Right renal pelvis (tissue), 4 donors: ENCODE measurements around the gene CPA5. TPM values are rescaled to one million over a fixed set of nuclear protein-coding genes. Genes with fewer than 3 reads are reported as not detected.

ENCODE experiments used
- DNase-seq, 4 donors: peaks; one replicate each; pipeline ENCODE4 v3.0.0-alpha.2; 2013; ENCODE audit warnings: low read depth in 4 of 4, low spot score in 3 of 4, missing footprints in 1 of 4
- polyA plus RNA-seq, 4 donors: library from polyadenylated mRNA; unstranded; fragments of 120-200 nt; gene quantifications; one replicate each; pipeline ENCODE4 v1.2.1, GENCODE V29; 2013; ENCODE audit not compliant: insufficient read length in 4 of 4

The CPA5 gene
- polyA plus RNA-seq, 4 donors = 0.08 to 0.31 TPM; not detected in 2

DNA sequence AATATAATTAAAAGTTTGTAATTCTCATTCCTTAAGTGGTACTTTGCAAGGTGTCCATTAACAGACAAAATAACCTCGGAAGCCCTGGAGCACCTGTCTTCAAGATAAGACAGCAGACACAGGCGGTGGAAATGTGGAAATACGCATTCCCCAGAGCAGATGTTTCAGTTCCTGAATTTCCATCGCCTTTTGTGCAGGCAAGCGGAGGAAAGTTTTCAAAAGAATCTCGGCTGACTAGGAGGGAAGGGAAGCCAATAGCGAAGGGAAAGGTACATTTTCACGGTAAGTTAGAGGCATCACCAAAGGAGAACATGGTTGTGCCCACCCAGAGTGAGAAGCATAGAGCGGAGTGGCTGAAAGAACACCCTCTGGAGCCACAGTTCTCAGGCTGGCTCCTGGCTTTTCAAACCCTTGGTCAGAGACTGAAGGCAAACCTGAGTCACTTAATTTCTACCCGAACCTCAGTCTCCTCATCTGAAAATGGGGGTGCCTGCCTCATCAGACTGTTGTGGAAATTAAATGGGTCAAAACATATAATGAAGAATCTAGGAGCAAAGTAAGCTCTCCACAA, 49.3 kb downstream of the CPA5 start:
- no peak for DNase-seq

DNA sequence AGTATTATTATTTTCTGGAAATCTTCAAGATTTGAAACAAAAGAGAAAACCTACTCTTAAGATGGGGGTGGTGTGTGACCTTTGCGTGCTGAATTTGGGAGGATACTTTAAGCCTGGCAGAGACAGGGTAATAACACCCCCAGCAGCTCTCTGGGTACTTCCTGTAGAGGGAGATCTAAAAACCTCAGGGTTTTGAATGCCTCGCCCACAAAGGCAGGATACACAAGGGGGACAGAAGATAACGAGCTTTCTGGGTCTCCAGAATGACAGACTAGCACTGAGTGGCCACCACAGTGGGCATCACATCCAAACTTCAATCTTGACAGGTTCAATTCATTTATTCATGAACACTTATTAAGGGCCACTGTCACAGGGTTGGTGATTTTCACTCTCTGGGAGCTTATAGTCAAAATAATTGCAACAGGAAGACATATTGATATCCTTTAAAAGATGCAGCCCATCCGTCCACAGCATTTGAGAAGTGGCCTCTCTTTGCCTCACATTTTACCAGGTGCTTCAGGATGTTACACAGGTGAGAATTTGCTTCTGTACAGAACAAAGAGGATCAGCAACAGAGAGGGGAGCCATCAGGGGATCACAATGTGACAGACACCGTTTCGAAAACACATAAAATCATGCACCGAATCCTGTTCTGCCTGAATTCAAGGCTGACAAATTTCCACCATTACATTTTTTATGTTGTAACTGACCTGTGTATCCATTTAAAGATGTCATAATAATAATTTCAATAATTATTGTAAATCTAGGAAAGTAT, 50.0 kb downstream of the CPA5 start:
- no peak for DNase-seq

DNA sequence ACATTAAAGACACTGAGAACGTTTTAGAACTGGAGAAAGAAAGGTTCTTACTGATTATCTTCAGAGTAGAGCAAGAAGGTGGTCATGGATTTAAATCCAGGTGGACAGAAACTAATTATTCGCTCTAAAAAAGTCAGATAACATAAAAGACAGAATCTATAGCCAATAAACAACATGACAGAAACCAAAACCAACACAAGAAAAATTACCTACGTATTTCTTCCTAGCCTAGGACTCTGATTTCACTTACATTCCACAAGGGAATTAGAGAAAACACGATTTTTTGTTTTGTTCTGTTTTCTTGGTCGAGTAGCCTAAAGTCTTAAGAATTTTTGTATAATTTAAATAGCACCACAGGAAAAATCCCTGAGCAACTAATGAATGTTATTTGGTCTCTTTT, 50.8 kb downstream of the CPA5 start:
- no peak for DNase-seq

DNA sequence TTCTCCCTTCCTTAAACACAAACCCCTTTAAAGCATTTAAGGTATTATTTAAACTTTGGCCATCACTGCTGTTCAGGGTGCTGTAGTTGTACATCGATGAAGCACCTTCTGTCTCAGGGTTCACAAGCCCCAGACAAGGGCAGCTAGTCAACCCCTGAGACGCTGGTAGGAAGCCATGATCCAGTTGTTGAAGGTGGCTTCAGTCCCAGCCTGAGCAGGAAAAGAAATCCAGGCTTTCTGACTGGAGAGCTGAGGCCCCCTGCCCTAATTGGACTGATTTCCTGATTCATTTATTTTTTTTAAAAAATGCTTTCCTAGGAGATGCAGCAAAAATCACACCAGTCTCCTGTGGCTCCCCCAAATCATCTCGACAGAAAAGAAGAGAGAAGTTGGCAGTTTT, 51.5 kb downstream of the CPA5 start:
- DNase-seq = no peak

DNA sequence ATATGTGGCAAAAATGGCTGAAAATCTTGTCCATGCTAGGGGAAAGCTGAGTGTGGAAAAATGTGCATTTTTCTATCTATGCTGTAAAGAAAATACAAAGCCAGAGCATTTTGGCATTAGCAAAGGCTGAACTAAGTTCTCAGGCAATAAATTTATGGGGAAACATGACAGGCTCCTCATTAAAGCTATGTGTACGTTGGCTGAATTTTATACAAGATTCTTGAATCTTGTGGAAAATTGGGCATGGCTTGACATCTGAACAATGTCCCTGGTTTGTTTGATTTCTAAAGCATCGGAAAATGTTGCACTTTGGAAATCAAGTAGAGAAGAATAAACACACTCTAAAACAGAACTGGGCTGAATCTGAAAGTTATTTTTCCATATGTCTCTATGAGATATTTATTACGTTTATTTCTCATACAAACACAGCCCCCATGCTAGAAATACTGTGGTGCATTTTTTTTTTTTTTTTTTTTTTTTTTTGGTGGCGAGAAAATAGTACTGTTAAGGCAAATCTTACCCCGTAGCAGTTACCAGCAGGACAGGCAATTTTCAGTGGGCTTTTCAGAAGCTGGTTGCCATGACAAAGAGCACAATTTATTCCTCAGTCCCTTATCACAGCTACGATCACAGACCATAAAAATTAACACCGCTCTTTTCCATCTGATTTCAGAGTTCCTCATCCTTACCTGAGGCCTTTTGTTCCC, 52.6 kb downstream of the CPA5 start:
- DNase-seq = no peak

- no peak for DNase-seq
Measured at GRCh38 chr7:130397758-130398073, 53.1 kb downstream of the CPA5 start.

DNA sequence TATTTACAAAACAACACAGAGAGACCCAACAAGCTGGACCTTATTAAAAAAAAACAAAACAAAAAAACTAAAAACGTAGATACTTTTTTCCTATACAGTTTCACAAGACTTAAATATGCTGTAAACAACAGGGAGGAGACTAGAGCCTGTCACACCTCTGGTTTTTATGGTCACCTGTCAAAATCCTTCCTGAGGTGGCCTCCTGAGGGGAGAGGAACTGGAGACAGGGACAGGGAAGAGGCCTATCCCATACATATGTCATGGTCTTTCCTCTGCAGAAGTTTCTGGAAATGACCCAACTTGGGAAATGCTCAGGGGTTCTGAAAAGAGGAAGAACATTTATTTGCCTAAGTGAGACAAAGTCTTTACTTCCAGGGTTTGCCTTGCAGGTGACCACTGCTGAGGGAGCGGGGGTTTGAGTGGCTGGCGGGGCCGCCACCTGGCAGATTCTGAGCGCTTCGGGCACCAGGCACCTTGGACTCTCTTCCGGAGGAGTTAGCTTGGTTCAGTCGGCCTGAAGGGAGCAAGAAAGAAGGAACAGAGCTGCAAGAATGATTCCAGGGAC, 54.0 kb downstream of the CPA5 start:
- no peak for DNase-seq

- DNase-seq = no peak
Measured at GRCh38 chr7:130400120-130400572, 55.5 kb downstream of the CPA5 start.

GRCh38 chr7:130401101-130401500, 56.5 kb downstream of the CPA5 start:
- DNase-seq = no peak

DNA sequence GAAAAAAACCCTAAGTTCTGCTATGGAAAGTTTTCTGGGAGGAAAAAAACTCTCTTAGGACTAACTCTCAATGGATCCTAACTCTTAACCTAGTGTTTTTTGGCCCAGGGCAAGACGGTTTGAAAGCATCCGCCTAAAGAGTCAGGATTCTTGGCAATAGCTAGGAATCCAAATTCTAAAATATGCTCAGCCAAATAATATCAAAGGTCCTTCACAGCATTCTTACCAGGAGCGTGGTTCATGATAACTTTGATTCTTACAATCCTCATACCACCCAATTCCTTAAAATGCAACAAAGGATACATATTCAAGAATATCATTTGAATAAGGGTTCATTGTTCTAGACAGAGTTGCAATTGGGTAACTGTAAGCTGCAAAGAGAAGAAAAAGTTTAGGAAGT, 57.0 kb downstream of the CPA5 start:
- no peak for DNase-seq

DNA sequence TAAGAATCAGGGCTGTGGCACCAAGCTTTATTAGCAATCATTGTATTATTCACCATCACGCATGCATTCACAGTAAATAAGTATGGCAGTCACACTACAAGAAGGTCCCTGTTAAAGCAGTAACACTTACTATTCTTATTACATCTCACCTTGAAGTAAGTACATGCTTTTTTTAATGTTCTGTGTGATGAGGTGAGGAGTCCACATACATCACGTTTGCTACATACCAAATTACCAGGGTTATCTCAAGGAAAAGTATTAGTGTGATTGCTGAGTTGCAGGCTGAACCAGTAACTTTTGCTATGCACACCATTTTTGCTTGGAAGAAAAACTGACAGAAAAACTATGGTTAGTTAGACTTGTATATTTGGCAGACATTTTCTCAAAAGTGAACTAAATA, 60.4 kb downstream of the CPA5 start:
- no peak for DNase-seq

DNA sequence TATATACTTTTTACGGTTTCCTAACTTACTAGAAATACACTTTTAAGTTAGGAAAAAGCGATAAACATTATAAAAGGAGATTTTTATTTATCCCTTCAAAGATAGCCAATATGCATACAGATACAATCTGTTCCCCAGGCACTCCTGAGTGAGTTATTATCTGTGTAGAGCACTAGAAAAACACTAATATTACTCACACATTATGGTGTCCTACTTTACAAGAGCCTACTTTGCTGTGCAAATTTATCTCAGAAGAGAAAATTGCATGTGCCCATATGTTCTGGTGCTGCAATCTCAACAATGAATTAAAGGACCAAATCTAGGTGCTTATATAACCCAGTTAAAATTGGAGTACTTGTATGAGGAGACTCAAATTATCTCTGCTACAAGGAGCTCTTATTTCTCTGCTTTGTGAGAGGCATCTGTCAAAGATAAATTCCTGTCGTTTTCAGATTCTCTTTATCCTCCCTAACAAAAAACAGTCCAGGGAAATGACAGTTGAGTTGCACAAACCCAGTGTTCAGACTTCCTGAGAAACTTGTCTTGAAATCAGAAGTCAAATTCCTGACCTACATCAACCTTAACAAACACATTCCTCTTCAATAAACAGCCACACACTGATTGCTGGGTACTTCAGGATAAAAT, 64.6 kb downstream of the CPA5 start:
- DNase-seq = no peak

DNA sequence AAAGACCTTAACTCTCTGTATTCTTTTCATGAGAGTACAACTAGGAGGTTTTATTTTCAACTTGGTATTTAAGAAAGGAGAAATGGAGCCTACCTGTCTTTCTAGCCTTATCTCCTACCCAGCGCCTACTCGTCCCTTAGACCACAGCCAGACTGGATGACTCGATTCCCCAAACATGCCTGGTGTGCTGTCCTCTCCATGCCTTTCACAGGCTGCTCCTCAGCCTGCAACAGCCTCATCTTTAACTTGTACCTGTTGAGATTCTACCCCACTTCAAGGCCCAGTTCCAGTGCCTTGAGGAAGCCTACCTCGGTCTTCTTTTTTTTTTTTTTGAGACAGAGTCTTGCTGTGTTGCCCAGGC, 65.1 kb downstream of the CPA5 start:
- DNase-seq = no peak

DNA sequence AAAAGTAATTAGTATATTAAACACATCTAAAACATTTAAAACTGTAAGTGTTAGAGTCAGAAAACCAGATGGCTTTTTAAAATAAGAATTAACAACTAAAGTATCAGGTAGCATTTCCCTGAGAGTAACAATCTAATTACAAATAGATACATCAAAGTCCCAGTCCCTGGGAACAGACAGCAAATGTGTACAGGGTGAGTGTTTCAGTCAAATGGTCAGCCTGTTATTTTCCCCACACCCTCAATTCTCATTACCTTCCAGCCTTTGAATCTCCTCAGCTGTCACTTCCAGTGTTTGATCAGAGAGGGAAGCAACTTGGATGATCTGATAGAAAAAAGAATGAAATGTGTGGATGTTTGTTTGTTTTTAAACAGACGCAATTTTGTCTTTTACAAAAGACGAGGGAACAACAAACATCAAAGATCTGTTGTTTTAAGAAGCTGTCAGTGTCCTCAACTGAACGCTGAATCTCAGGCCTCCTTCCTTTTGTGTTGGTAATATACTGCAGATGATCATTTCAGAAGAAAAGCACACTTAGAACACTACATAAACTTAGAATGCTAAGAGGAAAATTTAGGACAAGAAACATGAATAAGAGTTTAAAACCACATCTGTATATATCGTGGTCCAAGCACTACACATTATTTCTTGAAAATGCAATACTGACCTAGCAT, 66.4 kb downstream of the CPA5 start:
- no peak for DNase-seq

DNA sequence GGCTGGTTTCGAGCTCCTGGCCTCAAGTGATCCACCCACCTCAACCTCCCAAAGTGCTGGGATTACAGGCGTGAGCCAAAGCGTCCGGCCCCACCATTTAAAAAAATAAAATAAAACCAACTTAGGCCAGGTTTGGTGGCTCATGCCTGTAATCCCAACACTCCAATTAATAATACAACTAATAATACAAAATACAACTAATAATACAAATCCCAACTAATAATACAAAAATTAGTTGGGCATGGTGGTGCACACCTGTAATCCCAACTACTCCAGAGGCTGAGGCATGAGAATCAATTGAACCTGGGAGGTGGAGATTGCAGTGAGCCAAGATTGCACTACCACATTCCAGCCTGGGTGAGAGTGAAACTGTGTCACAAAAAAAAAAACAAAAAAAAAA, 68.6 kb downstream of the CPA5 start:
- no peak for DNase-seq

DNA sequence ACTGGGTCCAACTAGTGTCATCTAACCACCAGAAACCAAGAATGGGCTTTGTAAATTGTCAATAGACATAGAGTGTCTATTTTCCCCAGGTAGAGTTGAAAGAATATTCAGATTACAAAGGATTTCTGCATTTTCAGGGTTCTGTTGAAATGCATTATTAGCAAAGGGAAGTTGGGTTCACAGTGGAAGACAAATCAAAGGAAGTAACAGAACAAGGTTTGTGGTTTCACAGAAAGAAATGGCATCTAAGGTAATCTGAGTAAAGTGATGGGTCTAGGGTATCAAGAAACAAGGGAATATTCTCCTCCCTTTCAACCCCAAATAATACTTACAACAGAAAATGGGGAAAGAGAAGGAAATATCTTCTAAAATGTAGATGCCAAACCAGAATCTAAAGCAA, 70.4 kb downstream of the CPA5 start:
- DNase-seq = no peak

DNA sequence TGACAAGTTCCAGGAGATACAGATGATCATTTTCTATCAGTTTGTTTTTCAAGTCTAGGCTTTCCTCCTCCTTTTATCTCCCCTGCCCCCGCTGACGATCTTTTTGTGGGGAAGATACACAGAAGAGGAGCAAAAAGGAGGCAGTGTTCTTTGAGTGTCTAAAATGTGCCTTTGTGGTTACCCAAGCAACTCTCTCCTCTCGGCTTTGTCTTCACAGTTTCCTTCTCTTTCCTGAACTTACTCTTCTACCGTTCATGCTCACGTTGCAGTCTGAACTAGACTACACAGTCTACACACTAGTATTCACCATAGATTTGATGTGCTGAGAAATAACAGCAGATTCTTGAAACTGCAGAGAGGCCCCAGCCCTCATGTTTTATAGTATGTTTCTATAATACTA, 72.6 kb downstream of the CPA5 start:
- no peak for DNase-seq

GRCh38 chr7:130418306-130418705, 73.7 kb downstream of the CPA5 start:
- no peak for DNase-seq
